HG02763 (cell line): ENCODE measurements around the gene MPHOSPH8.
"Not testable (repeated sequence)": the region's sequence is repeated elsewhere in the genome, so short reads cannot be mapped to it uniquely, and the experiment has no call there.

Experiments
- ATAC-seq: cut with Tn5 transposase; IDR thresholded peaks from one replicate; pipeline ENCODE4 v1.9.1; 2021; ENCODE audit warnings: mild to moderate bottlenecking, moderate library complexity; ENCODE audit not compliant: unreplicated experiment

The MPHOSPH8 gene

GRCh38 chr13:19632915-19633478 is 462 bp upstream of the MPHOSPH8 start:
- no peak for ATAC-seq

DNA sequence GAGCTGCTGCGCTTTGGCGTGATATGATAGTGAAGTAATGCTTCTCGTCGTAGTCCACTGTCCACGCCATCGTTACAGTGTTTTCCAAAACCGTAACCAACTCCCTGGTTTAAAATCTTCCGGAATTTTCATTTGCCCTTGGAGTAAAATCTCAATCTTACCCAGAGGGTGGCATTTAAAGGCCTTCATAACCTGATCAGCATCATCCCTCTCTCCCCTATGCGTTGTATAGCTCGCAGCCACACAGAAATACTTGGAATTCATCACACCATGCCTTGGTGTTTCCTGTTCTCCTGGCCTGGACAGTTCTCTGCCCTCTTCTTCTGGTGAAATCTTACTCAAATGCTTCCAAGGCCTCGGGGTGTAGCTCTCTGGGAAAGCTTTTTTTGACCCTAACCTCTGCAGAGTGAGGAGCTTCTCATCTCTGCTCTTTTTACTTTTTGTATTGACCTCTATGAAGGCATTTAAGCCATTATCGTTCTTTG is 839 bp downstream of the MPHOSPH8 start:
- ATAC-seq, result no peak

- ATAC-seq, result not testable (repeated sequence)
These were observed 2.5 kb downstream of the MPHOSPH8 start for GRCh38 chr13:19635926-19636325.

GRCh38 chr13:19643652-19644051 is 10.2 kb downstream of the MPHOSPH8 start:
- ATAC-seq, result no peak

DNA sequence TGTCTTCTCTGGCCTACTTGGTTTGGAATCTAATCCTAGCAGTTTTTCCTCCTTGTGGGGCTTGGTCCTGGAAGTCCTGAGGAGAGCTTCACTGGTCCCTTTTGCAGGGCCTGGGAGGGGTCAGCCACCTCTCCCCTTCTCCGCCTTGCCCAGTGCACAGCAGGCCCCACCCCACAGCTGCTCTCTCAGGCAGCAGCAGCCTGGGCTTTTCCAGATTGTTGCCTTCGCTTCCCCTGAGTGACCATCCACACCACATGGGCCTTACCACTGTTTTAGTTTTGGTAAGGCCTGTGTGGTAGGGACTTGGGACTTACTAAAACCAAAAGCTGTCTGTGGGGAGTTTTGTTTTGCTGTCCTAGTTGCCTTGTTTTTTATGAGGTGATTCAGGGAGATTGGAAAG is 11.5 kb downstream of the MPHOSPH8 start:
- ATAC-seq, result no peak

DNA sequence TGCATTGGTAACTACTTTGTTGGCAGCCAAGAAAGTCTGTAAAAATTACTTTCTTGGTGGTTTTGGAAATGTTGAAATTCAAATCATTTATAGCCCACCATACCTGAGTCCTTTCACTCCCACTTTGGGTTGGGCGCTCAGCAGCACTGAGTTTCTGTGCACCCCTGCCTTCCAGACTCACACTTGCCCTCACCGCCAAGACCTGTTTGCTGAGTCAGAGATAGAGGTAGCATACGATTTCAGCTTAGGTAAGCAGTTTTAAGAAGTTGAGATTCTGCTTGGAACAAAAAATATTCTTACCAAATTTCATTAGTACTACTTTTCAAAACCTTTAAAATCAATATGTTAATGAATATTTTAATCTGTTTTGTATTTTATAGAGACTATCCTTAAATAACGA is 12.6 kb downstream of the MPHOSPH8 start:
- ATAC-seq, result no peak

DNA sequence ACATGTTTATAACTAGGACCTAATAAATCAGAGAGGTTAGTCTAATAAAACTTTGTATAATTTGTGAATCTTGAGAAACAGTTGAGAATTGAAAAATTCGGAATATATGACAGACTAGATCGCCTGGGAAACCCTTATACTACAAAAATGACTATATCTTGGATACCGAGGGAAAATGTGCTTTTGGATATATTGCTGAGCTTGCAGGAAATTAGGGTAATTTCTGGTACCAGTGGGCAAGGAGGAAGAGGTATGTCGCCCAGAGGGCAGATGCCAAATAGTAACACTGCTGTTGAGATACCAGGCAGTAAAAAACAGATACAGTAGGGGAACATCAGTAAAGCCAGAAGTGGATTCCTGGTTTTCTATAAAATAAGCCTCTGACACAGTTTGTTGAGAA is 17.3 kb downstream of the MPHOSPH8 start:
- no peak for ATAC-seq

DNA sequence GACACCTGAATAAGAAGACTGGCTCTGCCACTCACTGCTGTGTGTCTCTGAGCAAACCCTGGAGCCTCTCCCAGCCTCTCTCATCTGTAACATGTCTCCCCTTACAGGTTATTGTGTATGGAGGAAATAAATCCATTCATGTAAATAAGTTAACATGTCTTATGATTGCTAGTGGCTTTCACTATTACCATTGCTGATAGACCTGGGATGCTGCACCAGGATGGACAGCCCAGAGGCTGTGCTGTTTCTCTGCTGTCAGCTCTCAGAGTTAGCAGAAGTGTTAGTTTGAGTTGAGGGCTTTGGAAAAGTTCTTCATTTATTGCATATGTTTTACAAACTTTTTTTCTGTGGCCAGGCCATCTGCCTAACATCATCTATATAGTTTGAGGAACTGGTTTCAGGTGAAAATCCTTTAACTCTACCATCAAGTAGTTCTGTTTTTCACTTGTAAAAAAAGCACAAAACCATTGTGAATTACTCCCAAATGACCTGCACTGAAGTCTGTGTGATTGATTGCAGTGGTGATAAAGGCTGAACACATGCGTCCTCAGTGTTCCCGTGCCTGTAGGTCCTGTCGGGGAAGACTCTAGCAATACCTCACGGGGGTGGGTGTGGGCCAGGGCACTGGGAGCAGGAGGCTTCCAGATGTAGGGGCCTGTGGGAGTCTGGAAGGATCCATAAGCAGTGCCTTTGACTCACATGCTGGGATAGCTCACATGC is 24.6 kb downstream of the MPHOSPH8 start:
- ATAC-seq, result no peak

DNA sequence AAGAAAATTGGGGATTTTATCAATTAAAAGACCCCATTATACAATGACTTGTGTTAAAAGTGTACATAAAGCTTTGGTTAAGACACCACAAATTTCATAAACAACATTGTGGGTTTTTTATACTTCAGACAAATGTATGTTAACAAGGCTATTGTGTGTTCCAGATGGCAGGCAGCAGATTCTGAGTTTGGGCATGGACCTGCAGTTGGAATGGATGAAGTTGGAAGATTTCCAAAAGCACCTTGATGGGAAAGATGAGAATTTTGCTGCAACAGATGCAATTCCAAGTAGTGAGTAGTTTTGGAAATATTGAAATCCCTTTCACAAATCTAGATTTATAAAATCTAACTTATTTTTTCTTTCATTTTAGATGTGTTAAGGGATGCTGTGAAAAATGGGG is 25.4 kb downstream of the MPHOSPH8 start:
- ATAC-seq, result no peak

DNA sequence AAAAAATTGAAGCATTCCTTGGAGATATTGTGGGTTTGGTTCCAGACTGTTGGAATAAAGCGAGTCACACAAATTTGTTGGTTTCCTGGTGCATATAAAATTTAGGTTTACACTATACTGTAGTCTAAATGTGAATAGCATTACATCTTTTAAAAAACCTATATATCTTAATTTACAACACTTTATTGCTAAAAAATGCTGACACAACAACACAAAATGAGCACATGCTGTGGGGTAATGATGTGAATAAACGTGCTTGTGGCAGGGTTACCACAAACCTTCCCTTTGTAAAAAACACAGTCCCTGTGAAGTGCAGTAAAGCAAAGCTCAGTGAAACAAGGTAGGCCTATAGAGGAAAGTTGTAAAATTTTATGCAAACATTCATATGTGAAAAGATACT is 27.7 kb downstream of the MPHOSPH8 start:
- no peak for ATAC-seq

GRCh38 chr13:19661561-19661960 is 28.1 kb downstream of the MPHOSPH8 start:
- no peak for ATAC-seq

DNA sequence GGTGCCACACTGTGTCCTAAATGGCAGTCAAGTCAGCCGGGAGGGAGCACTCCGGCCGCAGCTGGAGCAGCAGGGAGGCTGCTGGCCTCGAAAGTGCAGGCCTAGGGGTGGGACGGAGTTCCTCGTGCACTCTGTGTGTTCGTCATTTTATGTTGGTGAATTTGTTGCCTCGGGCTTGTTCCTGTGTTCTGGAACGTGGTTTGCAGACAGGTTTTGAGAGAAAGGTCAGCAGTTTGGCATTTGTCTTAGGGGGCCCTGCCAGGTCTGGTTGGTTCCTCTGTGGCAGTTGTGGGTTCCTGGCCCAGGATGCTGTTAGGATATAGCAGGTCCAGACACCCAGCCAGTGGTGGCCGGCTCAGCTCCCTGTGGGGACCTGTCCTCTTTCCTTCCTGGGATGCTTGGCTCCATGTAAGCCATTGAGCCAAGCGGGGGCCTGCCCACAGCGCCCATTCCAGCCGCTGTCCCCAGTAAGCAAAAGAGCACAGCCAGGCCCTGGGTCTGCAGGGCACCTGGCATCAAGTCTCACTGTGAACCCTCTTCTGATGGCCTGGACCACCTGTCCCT is 30.0 kb downstream of the MPHOSPH8 start:
- ATAC-seq, result no peak

DNA sequence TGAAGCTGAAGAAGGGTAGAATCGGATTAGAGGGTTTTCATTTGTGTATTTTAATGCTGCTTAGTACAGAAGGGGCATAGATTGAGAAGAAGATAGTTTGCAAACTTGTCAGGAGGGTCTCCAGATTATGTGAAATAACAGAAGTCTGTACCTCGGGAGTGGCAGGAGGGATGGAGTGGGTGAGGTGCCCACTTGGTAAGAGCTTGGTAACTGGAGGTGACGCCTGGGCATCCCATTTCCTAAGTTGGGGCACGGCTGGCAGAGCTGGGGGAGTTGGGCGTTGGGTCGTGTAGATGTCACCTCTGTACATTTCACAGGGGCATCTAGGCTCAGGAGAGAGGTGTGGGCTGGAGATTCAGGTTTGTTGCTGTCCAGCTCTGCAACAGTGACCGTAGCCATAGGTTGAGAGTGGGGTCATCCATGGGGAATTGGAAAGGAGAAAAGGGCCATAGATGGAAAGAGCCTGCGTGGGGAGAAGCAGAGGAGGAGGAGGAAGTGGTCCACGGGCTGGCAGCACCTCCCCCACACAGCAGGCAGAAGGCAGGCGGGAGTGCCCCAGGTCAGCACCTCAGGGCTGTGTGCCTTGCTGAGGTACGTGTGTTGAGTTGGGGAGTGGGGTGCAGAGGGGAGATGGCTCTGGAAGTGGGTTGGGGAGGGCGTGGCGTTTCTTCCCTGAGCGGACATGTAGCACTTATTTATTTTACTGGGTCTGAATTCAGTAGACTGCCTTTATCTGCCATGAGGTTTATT is 31.2 kb downstream of the MPHOSPH8 start:
- no peak for ATAC-seq

DNA sequence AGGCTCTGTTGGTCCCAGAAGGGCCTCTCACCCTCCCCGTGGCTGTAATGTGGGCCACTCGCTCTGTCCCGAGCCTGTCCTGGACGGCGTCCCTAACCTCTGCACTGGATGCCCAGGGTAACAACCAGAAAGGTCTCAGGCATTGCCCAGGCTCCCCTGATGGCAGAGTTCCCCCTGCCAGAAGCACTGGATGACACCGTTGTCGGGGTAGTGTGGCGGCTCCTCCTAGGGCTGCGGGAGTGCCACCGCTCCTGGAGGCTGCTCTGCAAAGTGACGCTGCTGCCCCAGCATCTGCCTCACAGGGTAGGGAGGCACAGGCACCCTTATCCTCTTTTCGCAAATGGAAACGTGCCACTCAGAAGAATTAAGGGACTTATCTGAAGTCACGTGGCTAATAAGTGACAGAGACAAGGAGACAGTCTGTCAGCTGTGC is 32.0 kb downstream of the MPHOSPH8 start:
- no peak for ATAC-seq

DNA sequence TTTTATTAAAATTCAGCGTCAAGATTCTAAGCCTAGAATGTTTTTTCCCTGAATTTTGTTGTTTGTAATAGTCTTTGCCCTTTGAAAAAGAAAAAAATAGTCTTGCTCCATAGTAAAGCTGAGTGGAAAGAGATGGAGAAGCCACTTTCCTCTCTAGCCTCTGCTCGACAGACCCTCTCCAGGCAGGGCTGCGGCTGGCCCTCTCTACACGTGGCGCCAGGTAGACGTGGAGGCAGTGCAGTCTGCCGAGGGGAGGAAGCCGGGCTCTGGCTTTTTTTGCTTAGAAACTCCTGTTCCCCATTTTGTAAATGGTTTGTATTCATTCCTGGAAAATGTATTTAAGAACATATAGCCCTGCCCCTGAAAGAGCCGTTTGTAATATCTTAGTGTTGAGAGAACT is 35.3 kb downstream of the MPHOSPH8 start:
- no peak for ATAC-seq

DNA sequence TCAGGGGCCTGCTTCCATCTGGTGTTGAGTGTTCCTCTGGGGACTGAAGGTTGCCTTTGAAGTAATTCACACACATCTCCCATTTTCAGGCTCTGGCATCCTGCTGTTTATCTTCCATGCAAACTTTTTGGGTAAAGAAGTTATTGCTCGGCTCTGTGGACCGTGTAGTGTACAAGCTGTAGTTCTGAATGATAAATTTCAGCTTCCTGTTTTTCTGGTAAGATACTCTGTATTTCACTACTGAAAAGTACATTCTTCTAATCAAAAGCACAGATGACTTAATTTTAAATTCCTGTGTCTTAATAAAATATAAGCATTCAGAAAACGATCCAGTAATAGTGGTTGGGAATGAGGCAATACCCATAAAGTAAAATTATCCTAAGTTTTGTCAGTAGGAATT is 36.7 kb downstream of the MPHOSPH8 start:
- no peak for ATAC-seq

GRCh38 chr13:19672990-19673389 is 39.5 kb downstream of the MPHOSPH8 start:
- ATAC-seq, result no peak

DNA sequence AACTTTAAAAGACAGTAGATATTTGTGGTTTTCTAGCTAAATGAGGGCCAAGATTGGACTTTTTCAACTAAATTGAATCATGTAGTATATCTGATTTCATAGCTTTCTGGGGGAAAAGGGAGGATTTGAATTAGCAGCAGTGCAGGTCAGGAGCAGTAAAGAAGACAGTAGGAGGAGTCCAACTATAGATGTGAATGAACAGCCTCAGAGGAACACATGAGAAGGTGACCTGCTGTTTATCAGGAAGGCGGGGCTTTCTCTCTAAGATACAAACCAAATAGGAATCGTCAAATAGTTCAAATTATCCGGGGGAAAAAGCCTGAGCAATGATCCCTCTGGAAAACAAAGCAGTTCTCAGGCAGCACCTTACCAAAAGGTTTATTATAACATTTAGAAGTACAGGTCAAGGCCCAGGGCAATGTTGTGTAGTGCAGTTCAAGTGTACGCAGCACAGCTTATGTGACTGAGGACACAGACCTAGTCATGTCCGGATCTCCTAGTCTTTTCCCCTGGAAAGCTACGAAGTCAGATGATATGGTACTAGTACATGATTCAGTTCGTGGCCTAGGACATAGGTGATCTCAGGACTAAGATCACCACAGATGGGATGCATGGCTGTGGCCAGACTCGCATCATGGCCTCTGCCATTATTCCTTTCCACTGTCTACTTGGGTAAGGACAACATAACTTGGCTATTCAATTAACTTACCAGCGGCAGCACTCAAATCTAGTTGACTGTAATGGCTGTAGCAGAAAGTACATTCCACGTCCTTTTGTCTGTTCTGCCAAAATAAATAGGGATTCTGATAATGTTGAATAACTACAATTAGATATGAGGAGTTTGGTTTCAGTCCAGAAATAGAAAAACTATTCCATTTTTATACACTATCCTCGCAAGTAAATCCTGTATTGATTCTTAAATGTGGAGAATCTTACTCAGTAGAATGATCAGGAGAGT is 40.3 kb downstream of the MPHOSPH8 start:
- no peak for ATAC-seq

DNA sequence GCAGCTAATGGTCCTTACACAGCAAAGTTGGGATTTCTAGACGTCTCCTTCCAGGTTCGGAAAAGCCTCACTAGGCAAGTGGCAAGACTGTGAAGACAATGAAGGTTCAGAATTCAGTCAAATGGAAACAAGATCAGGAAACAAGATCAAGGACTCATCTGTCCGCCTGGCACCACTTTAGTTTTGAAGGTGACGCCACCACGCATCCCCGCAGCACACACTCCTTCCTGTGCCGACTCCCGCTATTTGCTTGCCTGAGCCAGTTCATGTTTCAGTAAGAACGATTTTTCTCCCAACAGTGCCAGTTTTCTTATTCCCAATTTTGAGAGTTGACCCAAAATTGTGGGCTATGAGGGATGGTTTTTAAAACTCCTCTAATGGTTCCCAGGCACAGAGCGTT is 41.4 kb downstream of the MPHOSPH8 start:
- ATAC-seq, result no peak

DNA sequence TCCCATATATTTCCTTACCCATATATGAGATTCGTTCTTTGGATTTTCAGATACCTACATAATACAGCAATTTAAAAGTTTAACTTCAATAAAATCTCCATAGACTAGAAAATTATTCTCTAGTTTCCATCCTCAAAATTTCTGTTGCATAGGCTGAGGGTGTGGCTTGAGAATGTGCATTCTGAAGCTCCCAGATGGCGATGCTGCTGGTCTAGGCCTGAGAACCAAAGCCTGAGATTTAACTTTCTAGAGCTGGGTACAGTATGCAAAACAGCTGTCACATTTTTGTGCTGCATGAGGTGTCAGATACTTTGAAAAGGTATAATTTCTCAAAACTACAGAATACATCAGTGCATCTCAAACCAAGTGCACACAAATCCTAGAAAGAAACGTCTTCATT is 42.7 kb downstream of the MPHOSPH8 start:
- ATAC-seq, result no peak

DNA sequence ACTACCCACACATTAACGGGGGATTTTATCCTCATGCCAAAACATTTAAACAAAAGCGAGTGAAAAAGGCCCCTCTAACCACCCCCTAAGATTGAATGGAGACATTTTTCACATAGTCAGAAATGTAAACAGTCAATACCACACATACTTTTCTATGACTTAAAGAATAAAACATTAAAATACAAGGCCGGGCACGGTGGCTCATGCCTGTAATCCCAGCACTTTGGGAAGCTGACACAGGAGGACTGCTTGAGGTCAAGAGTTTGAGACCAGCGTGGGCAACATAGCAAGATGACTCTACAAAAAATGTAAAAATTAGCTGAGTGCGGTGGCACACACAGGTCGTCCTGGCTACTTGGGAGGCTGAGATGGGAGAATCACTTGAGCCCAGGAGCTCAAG is 47.3 kb downstream of the MPHOSPH8 start:
- ATAC-seq, result no peak
